Measurements from ENCODE around the gene TMEM273.

GRCh38 chr10:49235392-49235791, 47.2 kb upstream of the TMEM273 start:
- TF ChIP-seq SIN3A (IDR thresholded peaks at IDR 0.05; ENCODE audit: borderline replicate concordance, low read depth, low read length): no peak
- no peak for TF ChIP-seq NRF1 (IDR thresholded peaks at IDR 0.05; ENCODE audit: low read depth, low read length)
- TF ChIP-seq YY1 (IDR thresholded peaks at IDR 0.05; ENCODE audit: low read depth): no peak
- TF ChIP-seq, protein P1, sequence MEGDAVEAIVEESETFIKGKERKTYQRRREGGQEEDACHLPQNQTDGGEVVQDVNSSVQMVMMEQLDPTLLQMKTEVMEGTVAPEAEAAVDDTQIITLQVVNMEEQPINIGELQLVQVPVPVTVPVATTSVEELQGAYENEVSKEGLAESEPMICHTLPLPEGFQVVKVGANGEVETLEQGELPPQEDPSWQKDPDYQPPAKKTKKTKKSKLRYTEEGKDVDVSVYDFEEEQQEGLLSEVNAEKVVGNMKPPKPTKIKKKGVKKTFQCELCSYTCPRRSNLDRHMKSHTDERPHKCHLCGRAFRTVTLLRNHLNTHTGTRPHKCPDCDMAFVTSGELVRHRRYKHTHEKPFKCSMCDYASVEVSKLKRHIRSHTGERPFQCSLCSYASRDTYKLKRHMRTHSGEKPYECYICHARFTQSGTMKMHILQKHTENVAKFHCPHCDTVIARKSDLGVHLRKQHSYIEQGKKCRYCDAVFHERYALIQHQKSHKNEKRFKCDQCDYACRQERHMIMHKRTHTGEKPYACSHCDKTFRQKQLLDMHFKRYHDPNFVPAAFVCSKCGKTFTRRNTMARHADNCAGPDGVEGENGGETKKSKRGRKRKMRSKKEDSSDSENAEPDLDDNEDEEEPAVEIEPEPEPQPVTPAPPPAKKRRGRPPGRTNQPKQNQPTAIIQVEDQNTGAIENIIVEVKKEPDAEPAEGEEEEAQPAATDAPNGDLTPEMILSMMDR (IDR thresholded peaks at IDR 0.05): no peak
- no peak for TF ChIP-seq TAF1 (IDR thresholded peaks at IDR 0.05; ENCODE audit: borderline replicate concordance, low read depth, low read length)
- no peak for TF ChIP-seq POLR2AphosphoS5 (IDR thresholded peaks at IDR 0.05; ENCODE audit: low read depth, low read length)
- TF ChIP-seq TEAD4 (IDR thresholded peaks at IDR 0.05; ENCODE audit: borderline replicate concordance, insufficient read depth): no peak
- no peak for TF ChIP-seq FOXM1 (IDR thresholded peaks at IDR 0.05; ENCODE audit: low read depth)
- no peak for TF ChIP-seq RAD21 (IDR thresholded peaks at IDR 0.05; ENCODE audit: low read length)
- TF ChIP-seq EZH2phosphoT487 (IDR thresholded peaks at IDR 0.05; ENCODE audit: borderline replicate concordance, low read depth): no peak
- TF ChIP-seq, protein P2, sequence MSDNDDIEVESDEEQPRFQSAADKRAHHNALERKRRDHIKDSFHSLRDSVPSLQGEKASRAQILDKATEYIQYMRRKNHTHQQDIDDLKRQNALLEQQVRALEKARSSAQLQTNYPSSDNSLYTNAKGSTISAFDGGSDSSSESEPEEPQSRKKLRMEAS (IDR thresholded peaks at IDR 0.05; ENCODE audit: low read depth): no peak
- no peak for TF ChIP-seq RCOR1 (IDR thresholded peaks at IDR 0.05; ENCODE audit: low read length)
- no peak for TF ChIP-seq GABPA (IDR thresholded peaks at IDR 0.05; ENCODE audit: low read depth)

Data from SK-N-SH (cell line).